ENCODE results near the gene PFKFB2. TPM values are rescaled to one million over a fixed set of nuclear protein-coding genes. Genes with fewer than 3 reads are reported as not detected.

Gene PFKFB2
- total RNA-seq, 4 donors from 2014 or later = 4.0 to 16.1 (median 6.1) TPM

GRCh38 chr1:207102146-207102545 lies 49.1 kb downstream of the PFKFB2 start:
- no peak for DNase-seq (ENCODE audit: low spot score)
- ATAC-seq (ENCODE audit: low FRiP score) = no peak
- TF ChIP-seq CTCF (IDR thresholded peaks at IDR 0.05) = no peak

DNA sequence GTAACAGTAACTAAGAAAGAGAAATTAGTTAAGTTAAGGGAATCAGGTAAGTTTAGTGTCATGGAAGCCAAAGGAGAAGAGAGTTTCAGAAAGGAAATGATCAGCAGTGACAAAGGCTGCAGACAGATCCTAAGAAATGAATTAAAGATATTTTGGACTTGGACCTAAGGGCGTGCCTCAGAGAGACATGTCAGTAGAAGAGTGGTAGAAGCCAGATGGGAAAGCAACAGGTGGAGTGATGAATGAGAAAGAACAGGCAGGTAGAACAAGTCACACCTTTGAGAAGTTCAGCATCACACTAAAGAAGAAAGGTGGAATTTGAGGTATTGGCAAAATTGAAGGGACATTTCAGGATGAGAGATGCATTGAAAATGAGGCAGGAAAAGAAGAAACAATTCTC lies 49.6 kb downstream of the PFKFB2 start:
- DNase-seq (ENCODE audit: low spot score) = no peak
- TF ChIP-seq CTCF (IDR thresholded peaks at IDR 0.05) = no peak
- no peak for ATAC-seq (ENCODE audit: low FRiP score)

DNA sequence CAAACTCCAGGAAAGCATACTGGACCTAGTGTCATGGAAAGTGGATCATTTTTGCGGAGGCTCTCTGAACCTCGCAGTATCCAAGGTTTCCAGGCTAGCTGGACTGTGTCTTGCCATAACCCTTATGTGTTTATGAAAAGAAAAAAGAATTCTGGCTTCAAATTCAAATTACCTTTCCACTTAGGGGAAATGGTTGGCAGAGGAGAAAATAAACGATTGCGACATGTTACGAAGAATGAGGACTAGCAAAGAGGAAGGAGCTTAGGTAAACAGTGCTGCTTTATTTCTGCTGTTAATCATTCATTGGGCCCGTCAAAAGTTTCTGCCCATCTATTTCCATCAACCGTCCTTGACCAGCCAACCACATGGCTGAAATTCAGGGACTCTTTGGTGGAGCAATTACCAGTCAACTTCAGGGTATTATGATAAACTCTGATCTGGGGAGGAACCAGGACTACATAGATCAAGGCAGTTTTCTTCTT lies 50.9 kb downstream of the PFKFB2 start, which contains the start of gene C4BPA:
Gene C4BPA, plus strand, starts transcription at position 342 of the 482 bp plus-strand sequence. CDS start 8,793 bp downstream, outside the sequence.
- TF ChIP-seq CTCF (IDR thresholded peaks at IDR 0.05) = no peak
- no peak for ATAC-seq (ENCODE audit: low FRiP score)
- no peak for DNase-seq (ENCODE audit: low spot score)

DNA sequence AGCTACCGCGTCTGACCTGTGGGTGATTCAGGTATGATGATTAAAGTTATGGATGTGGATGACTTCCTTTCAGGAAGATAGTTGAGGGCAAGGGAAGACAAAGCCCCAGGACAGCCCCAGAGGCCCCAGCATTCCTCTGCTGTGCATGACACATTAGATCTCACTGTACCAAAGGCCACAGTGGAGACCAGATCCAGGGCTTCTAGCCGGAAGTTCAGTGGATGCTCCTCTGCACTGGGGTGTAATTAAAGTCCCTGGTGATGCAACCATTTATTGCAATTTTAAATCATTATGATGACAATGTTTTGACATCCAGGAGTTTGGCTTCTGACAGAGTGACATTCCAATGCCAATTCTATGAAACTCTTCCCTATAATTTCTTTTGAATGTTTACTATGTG lies 55.9 kb downstream of the PFKFB2 start:
- DNase-seq (ENCODE audit: low spot score) = no peak

GRCh38 chr1:207112616-207113296 lies 59.7 kb downstream of the PFKFB2 start:
- no peak for DNase-seq (ENCODE audit: low spot score)
- TF ChIP-seq CTCF (IDR thresholded peaks at IDR 0.05) = no peak
- no peak for ATAC-seq (ENCODE audit: low FRiP score)

More for the DNA sequence above, 55.9 kb downstream of the PFKFB2 start:
- ATAC-seq (ENCODE audit: low FRiP score) = no peak
- TF ChIP-seq CTCF (IDR thresholded peaks at IDR 0.05) = no peak

GRCh38 chr1:207115269-207115668 lies 62.2 kb downstream of the PFKFB2 start:
- DNase-seq (ENCODE audit: low spot score) (no peak), ATAC-seq (ENCODE audit: low FRiP score) (no peak)
- TF ChIP-seq CTCF (IDR thresholded peaks at IDR 0.05) = no peak

DNA sequence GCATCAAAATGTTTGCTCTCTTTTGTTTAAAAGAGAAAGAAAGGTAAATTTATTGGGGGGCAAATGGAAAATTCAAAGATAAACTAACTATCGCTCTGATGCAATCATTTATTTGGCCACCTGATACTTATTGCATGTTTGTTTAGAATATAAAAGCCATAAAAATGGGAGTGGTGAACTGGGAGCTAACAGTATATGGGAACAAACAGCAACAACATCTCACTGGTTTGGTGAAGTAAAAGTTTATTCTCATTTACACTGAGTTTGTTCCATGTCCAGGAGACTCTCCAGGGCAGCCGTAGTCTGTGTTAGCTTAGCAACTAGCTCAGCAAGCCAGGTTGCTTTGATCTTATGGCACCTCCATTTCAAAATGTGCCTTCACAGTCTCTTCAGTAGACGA lies 71.3 kb downstream of the PFKFB2 start:
- DNase-seq (ENCODE audit: low spot score) = no peak
- TF ChIP-seq CTCF (IDR thresholded peaks at IDR 0.05) = no peak
- ATAC-seq (ENCODE audit: low FRiP score) = no peak
